HG03045 (cell line): Measurements from ENCODE around the gene MED23.

Experiments used
- ATAC-seq: cut with Tn5 transposase; IDR thresholded peaks from one replicate; pipeline ENCODE4 v1.9.1; 2021; ENCODE audit warnings: mild to moderate bottlenecking, moderate library complexity; ENCODE audit not compliant: unreplicated experiment

Gene MED23

DNA sequence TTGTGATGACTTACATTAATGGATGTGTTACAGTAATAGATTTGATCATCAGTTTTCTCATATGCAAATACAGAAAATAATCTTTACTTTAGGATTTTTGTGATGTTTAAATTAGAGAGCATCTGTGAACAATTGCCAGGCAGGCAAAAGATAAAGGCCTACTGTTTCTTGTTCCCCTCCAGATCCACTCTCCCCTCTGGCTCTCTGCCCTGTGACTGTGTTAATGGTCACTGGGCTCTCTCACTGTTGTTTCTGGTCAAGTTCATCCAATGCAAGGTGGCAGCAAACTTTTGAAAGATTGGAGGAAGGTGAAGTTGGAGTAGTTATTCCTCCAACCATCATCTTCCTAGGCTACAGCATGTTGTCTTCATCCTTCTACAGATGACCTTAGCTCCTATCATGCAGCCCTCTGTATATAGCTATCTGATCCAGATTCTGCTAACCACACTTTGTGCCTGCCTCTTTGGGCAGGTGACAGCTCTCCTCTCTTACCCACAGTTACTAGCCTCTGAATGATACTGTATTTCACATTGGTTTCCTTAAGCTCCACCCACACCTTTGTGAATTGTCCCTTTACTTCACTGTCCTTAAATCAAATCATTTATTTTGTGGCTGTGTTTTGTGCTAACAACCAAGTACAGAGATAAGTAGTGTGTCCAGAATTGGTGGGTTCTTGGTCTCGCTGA, 103.9 kb downstream of the MED23 start:
- ATAC-seq, result no peak
